Kidney epithelial cell (primary cell): ENCODE data around the gene GATB. TPM values are rescaled to one million over a fixed set of nuclear protein-coding genes. Genes with fewer than 3 reads are reported as not detected.

Source experiments
- DNase-seq: peaks from one replicate; pipeline ENCODE4 v3.0.0-alpha.2; 2010; ENCODE audit warnings: low read depth
- H3K27me3 ChIP-seq: 2 replicates; pipeline ENCODE4 v1.6.0; 2011; ENCODE audit warnings: low read length; ENCODE audit not compliant: control insufficient read depth, insufficient read depth
- H3K36me3 ChIP-seq: 2 replicates; pipeline ENCODE4 v1.5.1; 2011; ENCODE audit warnings: low read length; ENCODE audit not compliant: control insufficient read depth, insufficient read depth
- H3K4me3 ChIP-seq: 2 replicates; pipeline ENCODE4 v1.5.1; 2011; ENCODE audit warnings: low read depth, mild to moderate bottlenecking, control low read depth, low read length
- CTCF ChIP-seq: IDR thresholded peaks from 2 replicates; pipeline ENCODE4 v1.5.1; 2011; ENCODE audit warnings: mild to moderate bottlenecking, moderate library complexity, low read length, control low read depth, inconsistent platforms; ENCODE audit not compliant: insufficient read depth, poor library complexity, severe bottlenecking
- total RNA-seq: library from RNA; depleted of rRNA; stranded (reverse); fragments of >200 nt; gene quantifications from 2 replicates; pipeline ENCODE4 v1.2.3, GENCODE V29; 2015

Gene GATB
- total RNA-seq, 1 donor from 2014 or later = 39.4 TPM

- TF ChIP-seq CTCF = no peak
- Histone ChIP-seq H3K27me3 (no peaks in the 10 kb centered on the region), H3K36me3 (no peaks in the 10 kb centered on the region), H3K4me3 (no peak overlapping the region)
- DNase-seq = no peak
Observed at GRCh38 chr4:151672996-151673395, 87.8 kb downstream of the GATB start.

GRCh38 chr4:151671541-151672059 is 89.2 kb downstream of the GATB start:
- no peak for TF ChIP-seq CTCF
- H3K36me3 ChIP-seq = no peaks in the 10 kb centered on the region
- H3K4me3 ChIP-seq = no peak overlapping the region
- DNase-seq = no peak
- no peaks in the 10 kb centered on the region for H3K27me3 ChIP-seq

GRCh38 chr4:151670843-151671242 is 90.0 kb downstream of the GATB start:
- H3K4me3 ChIP-seq = no peak overlapping the region
- no peak for TF ChIP-seq CTCF

GRCh38 chr4:151669990-151670389 is 90.8 kb downstream of the GATB start:
- no peak overlapping the region for H3K4me3 ChIP-seq
- H3K36me3 ChIP-seq = no peaks in the 10 kb centered on the region
- H3K27me3 ChIP-seq = no peaks in the 10 kb centered on the region
- no peak for TF ChIP-seq CTCF
- no peak for DNase-seq

More at GRCh38 chr4:151670843-151671242, 90.0 kb downstream of the GATB start:
- no peaks in the 10 kb centered on the region for H3K36me3 ChIP-seq
- no peaks in the 10 kb centered on the region for H3K27me3 ChIP-seq
- no peak for DNase-seq

GRCh38 chr4:151668689-151669402 is 92.0 kb downstream of the GATB start:
- no peaks in the 10 kb centered on the region for H3K27me3 ChIP-seq
- no peak for TF ChIP-seq CTCF
- H3K36me3 ChIP-seq = no peaks in the 10 kb centered on the region
- H3K4me3 ChIP-seq = no peak overlapping the region
- DNase-seq = no peak

GRCh38 chr4:151667666-151668065 is 93.1 kb downstream of the GATB start:
- TF ChIP-seq CTCF = no peak
- no peak overlapping the region for H3K4me3 ChIP-seq

More at GRCh38 chr4:151667666-151668065, 93.1 kb downstream of the GATB start:
- no peak for DNase-seq
- no peaks in the 10 kb centered on the region for H3K36me3 ChIP-seq
- H3K27me3 ChIP-seq = no peaks in the 10 kb centered on the region
